Measurements from ENCODE around the gene GLIS2. TPM values are rescaled to one million over a fixed set of nuclear protein-coding genes. Genes with fewer than 3 reads are reported as not detected.

Gene GLIS2
- total RNA-seq, 1 donor from 2014 or later: 6.9 TPM

GRCh38 chr16:4345836-4346781 lies 30.2 kb downstream of the GLIS2 start:
- intact Hi-C loops (cut with DNase I): no loop called here
- H3K27ac ChIP-seq: no peak overlapping the region
- H3K9me3 ChIP-seq: no peaks in the 10 kb centered on the region
- H3K27me3 ChIP-seq: no peaks in the 10 kb centered on the region
- no peak for DNase-seq (ENCODE audit: extremely low spot score in 2 of 2)
- H3K36me3 ChIP-seq: no peaks in the 10 kb centered on the region
- no peak for TF ChIP-seq POLR2AphosphoS5 (IDR thresholded peaks at IDR 0.05; ENCODE audit: insufficient read depth in 1 of 2, low read depth in 1 of 2)
- no peak for TF ChIP-seq CTCF (IDR thresholded peaks at IDR 0.05)
- no peak for TF ChIP-seq POLR2A (IDR thresholded peaks at IDR 0.05)
- no peak overlapping the region for H3K4me3 ChIP-seq
- H3K4me1 ChIP-seq: peaks cover 27% of the 10 kb centered on the region

- peaks cover 32% of the 10 kb centered on the region for H3K4me1 ChIP-seq
- intact Hi-C loops (cut with DNase I): no loop called here
- TF ChIP-seq POLR2A (IDR thresholded peaks at IDR 0.05): no peak
- TF ChIP-seq POLR2AphosphoS5 (IDR thresholded peaks at IDR 0.05; ENCODE audit: insufficient read depth in 1 of 2, low read depth in 1 of 2): no peak
- TF ChIP-seq CTCF (IDR thresholded peaks at IDR 0.05): no peak
- no peak overlapping the region for H3K4me3 ChIP-seq
- H3K27ac ChIP-seq: no peak overlapping the region
- H3K27me3 ChIP-seq: no peaks in the 10 kb centered on the region
- no peaks in the 10 kb centered on the region for H3K9me3 ChIP-seq
- H3K36me3 ChIP-seq: no peaks in the 10 kb centered on the region
- DNase-seq (ENCODE audit: extremely low spot score in 2 of 2): no peak
Observed at GRCh38 chr16:4347010-4347409, 31.1 kb downstream of the GLIS2 start.

- TF ChIP-seq POLR2A (IDR thresholded peaks at IDR 0.05): no peak
- TF ChIP-seq CTCF (IDR thresholded peaks at IDR 0.05): no peak
- no peak for TF ChIP-seq POLR2AphosphoS5 (IDR thresholded peaks at IDR 0.05; ENCODE audit: insufficient read depth in 1 of 2, low read depth in 1 of 2)
- Histone ChIP-seq H3K36me3 (no peaks in the 10 kb centered on the region), H3K9me3 (no peaks in the 10 kb centered on the region), H3K4me3 (no peak overlapping the region), H3K4me1 (peaks cover 32% of the 10 kb centered on the region), H3K27ac (no peak overlapping the region), H3K27me3 (no peaks in the 10 kb centered on the region)
- no peak for DNase-seq (ENCODE audit: extremely low spot score in 2 of 2)
- intact Hi-C loops (cut with DNase I): no loop called here
Observed at GRCh38 chr16:4347765-4348509, 32.1 kb downstream of the GLIS2 start.

- no peak for DNase-seq (ENCODE audit: extremely low spot score in 2 of 2)
- H3K9me3 ChIP-seq: no peaks in the 10 kb centered on the region
- no peak overlapping the region for H3K4me3 ChIP-seq
- no peaks in the 10 kb centered on the region for H3K27me3 ChIP-seq
- TF ChIP-seq POLR2A (IDR thresholded peaks at IDR 0.05): no peak
- no peak for TF ChIP-seq POLR2AphosphoS5 (IDR thresholded peaks at IDR 0.05; ENCODE audit: insufficient read depth in 1 of 2, low read depth in 1 of 2)
- no peak for TF ChIP-seq CTCF (IDR thresholded peaks at IDR 0.05)
- no peaks in the 10 kb centered on the region for H3K36me3 ChIP-seq
- no peak overlapping the region for H3K27ac ChIP-seq
- H3K4me1 ChIP-seq: peaks cover 32% of the 10 kb centered on the region
- intact Hi-C loops (cut with DNase I): no loop called here
Observed at GRCh38 chr16:4349332-4349731, 33.5 kb downstream of the GLIS2 start.

Measured in vagina (tissue), 2 donors.